Measurements from ENCODE around the gene ERP29. TPM values are rescaled to one million over a fixed set of nuclear protein-coding genes. Genes with fewer than 3 reads are reported as not detected.

Gene ERP29
- 100 to 1,000 TPM in 1 of 12 donors, 10 to 100 TPM in 10, not detected in 1; 61.6 to 105 (median 67.6) TPM for polyA plus RNA-seq (ENCODE audit: insufficient read length in 12 of 12)
- long read RNA-seq, donor 1, transcript ERP29-201 (3 exons, 1,735 nt), result major isoform, 91 of 103 reads
- long read RNA-seq, donor 1, transcript ERP29-202 (2 exons, 1,333 nt), result minor isoform, 11 of 103 reads
- long read RNA-seq, donor 1, partial matches to known transcripts, result 0 of 103 reads
- long read RNA-seq, donor 1, other reads (novel, unspliced or antisense), result 0 of 103 reads
- long read RNA-seq, donor 2, transcript ERP29-201 (3 exons, 1,735 nt), result major isoform, 33 of 49 reads
- long read RNA-seq, donor 2, transcript ERP29-202 (2 exons, 1,333 nt), result minor isoform, 16 of 49 reads
- long read RNA-seq, donor 2, partial matches to known transcripts, result 0 of 49 reads
- long read RNA-seq, donor 2, other reads (novel, unspliced or antisense), result 0 of 49 reads
- long read RNA-seq, donor 3, transcript ERP29-202 (2 exons, 1,333 nt), result minor isoform, 11 of 32 reads
- long read RNA-seq, donor 3, transcript ERP29-201 (3 exons, 1,735 nt), result major isoform, 21 of 32 reads
- long read RNA-seq, donor 3, partial matches to known transcripts, result 0 of 32 reads
- long read RNA-seq, donor 3, other reads (novel, unspliced or antisense), result 0 of 32 reads
- long read RNA-seq, donor 4, transcript ERP29-202 (2 exons, 1,333 nt), result minor isoform, 9 of 23 reads
- long read RNA-seq, donor 4, transcript ERP29-201 (3 exons, 1,735 nt), result major isoform, 13 of 23 reads
- long read RNA-seq, donor 4, partial matches to known transcripts, result 0 of 23 reads
- long read RNA-seq, donor 4, other reads (novel, unspliced or antisense), result 0 of 23 reads
- long read RNA-seq, donor 5, result 0 reads
- long read RNA-seq, donor 6, transcript ERP29-201 (3 exons, 1,735 nt), result major isoform, 16 of 27 reads
- long read RNA-seq, donor 6, transcript ERP29-202 (2 exons, 1,333 nt), result minor isoform, 11 of 27 reads
- long read RNA-seq, donor 6, partial matches to known transcripts, result 0 of 27 reads
- long read RNA-seq, donor 6, other reads (novel, unspliced or antisense), result 0 of 27 reads
- long read RNA-seq, donor 7, transcript ERP29-201 (3 exons, 1,735 nt), result major isoform, 19 of 27 reads
- long read RNA-seq, donor 7, transcript ERP29-202 (2 exons, 1,333 nt), result minor isoform, 8 of 27 reads
- long read RNA-seq, donor 7, partial matches to known transcripts, result 0 of 27 reads
- long read RNA-seq, donor 7, other reads (novel, unspliced or antisense), result 0 of 27 reads
- long read RNA-seq, donor 8, transcript ERP29-201 (3 exons, 1,735 nt), result major isoform, 48 of 64 reads
- long read RNA-seq, donor 8, transcript ERP29-202 (2 exons, 1,333 nt), result minor isoform, 16 of 64 reads
- long read RNA-seq, donor 8, partial matches to known transcripts, result 0 of 64 reads
- long read RNA-seq, donor 8, other reads (novel, unspliced or antisense), result 0 of 64 reads
- long read RNA-seq, donor 9, transcript ERP29-201 (3 exons, 1,735 nt), result major isoform, 34 of 48 reads
- long read RNA-seq, donor 9, transcript ERP29-202 (2 exons, 1,333 nt), result minor isoform, 14 of 48 reads
- long read RNA-seq, donor 9, partial matches to known transcripts, result 0 of 48 reads
- long read RNA-seq, donor 9, other reads (novel, unspliced or antisense), result 0 of 48 reads
- long read RNA-seq, donor 10, transcript ERP29-201 (3 exons, 1,735 nt), result major isoform, 33 of 52 reads
- long read RNA-seq, donor 10, transcript ERP29-202 (2 exons, 1,333 nt), result minor isoform, 14 of 52 reads
- long read RNA-seq, donor 10, partial matches to known transcripts, result 0 of 52 reads
- long read RNA-seq, donor 10, other reads (novel, unspliced or antisense), result 5 of 52 reads
- long read RNA-seq, donor 11, transcript ERP29-201 (3 exons, 1,735 nt), result major isoform, 53 of 67 reads
- long read RNA-seq, donor 11, transcript ERP29-202 (2 exons, 1,333 nt), result minor isoform, 14 of 67 reads
- long read RNA-seq, donor 11, partial matches to known transcripts, result 0 of 67 reads
- long read RNA-seq, donor 11, other reads (novel, unspliced or antisense), result 0 of 67 reads

DNA sequence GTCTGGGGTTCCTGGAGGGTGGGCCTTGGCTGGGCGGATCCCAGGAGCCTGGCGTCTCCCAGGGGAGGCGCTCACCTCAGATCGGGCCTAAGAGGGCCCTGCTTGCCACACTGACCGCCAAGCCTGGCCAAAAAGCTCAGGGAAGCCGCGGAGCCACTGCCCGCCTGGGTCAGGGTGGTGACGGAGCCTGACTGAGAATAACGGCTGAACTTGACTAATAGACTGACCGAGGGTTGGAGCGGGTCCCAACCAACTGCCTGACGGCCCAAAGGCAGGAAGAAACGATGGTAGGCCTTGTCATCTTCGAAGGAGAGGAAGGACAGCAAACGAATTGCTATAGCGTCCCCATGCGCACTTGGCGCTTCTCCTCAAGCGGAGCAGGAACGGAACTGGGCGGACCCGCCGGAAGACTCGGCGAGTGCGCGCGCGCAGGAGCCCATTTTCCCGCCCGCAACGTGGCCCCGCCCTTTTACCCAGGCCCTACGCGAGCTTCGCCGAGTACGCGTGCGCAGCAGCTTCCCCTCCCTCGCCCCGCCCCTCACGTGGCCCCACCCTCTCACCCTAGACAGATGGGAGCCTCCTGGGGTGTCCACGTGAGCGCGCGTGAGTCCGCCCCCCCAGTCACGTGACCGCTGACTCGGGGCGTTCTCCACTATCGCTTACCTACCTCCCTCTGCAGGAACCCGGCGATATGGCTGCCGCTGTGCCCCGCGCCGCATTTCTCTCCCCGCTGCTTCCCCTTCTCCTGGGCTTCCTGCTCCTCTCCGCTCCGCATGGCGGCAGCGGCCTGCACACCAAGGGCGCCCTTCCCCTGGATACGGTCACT lies at the start of gene ERP29, which contains the start of gene TMEM116:
TSS of gene ERP29 (plus strand) at position 652 of the 826 bp plus-strand sequence. CDS start at position 692, 40 bp downstream.
TSS of gene TMEM116 (minus strand) at position 391 of the 826 bp plus-strand sequence. CDS start 7,895 bp downstream, outside the sequence.
- peak; percentile 100 for DNase-seq

DNA sequence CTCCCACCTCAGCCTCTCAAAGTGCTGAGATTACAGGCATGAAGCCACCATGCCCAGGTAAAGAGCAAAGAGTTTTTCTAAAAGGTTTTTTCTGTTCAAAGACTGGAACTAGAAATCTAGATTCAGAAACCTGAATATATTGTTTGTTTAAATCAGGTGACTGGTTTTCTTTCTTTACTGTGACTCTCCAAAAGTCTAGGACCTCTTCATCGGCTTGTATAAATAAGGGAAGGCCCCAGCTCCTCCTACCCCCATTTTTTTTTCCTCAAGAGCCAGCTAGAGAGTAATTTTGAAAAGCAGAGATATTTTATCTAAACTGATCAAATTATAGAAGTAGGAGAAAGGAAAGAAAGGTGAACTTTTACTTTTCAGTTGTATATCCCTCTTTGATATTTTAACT lies 48.3 kb upstream of the ERP29 start:
- DNase-seq, result no peak

DNA sequence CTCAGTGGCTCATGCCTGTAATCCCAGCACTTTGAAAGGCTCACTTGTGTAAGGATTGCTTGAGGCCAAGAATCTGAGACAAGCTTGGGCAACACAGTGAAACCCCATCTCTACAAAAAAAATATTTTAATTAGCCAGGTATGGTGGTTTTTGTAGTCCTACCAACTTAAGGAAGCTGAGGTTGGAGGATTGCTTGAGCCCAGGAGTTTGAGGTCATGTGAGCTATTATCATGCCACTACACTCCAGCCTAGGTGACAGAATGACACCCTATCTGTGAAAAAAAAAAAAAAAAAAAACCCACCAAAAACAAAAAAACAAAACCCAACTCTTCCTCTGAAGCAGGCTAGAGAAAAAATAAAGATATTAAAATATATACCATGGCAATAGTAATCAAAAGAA lies 41.4 kb upstream of the ERP29 start:
- DNase-seq, result no peak

DNA sequence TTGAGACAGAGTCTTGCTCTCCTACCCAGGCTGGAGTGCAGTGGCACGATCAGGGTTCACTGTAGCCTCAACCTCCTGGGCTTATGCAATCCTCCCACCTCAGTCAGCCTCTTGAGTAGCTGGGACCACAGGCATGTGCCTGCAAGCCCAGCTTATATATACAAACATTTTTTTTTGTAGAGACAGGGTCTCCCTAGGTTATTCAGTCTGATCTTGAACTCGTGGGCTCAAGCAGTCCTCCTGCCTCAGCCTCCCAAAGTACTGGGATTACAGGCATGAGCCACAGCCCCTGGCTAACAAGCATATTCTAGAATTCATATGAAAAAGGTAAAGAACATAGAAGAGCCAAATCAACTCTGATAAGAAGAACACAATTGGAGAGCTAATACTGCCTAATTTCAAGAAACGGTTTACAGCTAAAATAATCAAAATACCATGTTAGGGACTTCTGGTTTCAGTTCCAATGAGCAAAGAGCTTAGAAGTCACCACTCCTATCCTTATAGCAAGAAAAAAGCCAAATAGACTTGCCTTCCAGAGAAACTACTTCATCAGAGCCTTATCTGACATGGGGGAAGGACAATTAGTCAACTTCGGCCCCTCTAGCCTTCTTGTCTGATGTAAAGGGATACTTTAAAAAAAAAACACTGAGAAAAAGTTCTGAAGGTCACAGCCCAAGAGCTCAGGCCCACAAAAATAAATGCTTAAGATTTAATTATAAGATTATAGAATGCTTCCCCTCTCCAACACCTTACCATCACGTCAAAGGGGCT lies 37.9 kb upstream of the ERP29 start:
- no peak for DNase-seq

DNA sequence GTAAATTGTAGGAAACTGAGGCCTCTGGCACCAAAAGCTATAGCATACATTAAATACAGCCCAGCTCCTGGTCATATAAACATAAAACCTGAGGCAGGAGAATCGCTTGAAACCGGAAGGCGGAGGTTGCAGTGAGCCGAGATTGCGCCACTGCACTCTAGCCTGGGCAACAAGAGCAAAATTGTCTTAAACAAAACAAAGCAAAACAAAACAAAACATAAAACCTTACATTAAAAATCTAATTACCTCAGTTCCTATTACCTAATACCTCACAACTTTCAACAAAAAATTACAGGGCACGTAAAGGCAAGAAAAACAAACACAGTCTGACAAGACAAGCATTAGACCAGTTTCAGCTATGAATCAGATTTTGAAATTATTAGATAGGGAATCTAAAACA lies 36.9 kb upstream of the ERP29 start:
- no peak for DNase-seq

DNA sequence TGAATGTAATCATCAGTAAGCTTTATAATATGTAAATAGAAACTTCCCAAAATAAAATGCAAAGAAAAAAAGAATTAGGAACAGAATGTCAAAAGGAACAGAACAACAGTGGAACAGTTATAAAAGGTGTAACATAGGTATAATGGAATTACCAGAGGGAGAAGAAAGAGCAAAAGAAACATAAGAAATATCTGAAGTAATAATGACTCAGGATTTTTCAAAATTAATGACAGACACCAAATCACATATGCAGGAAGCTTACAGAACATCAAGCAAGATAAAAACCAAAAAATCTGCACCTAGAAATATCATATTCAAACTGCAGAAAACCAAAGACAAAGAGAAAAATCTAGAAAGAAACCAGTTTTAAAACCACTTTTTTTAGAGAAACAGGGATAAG lies 36.4 kb upstream of the ERP29 start:
- DNase-seq, result no peak

DNA sequence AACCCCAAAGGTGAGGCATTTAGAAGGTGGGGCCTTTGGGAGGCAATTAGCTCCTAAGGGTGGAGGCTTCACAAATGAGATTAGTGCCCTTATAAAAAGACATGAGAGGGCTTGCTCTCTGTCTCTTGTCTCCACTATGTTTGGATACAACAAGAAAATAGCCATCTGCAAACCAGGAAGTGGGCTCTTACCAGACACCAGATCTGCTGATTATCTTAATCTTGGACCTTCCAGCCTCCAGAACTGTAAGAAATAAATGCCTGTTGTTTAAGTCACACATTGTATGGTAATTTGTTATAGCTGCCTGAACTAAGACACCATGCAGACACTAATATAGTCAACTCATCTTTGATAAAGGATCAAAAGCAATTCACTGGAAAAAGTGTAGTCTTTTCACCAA lies 34.7 kb upstream of the ERP29 start:
- DNase-seq, result no peak

DNA sequence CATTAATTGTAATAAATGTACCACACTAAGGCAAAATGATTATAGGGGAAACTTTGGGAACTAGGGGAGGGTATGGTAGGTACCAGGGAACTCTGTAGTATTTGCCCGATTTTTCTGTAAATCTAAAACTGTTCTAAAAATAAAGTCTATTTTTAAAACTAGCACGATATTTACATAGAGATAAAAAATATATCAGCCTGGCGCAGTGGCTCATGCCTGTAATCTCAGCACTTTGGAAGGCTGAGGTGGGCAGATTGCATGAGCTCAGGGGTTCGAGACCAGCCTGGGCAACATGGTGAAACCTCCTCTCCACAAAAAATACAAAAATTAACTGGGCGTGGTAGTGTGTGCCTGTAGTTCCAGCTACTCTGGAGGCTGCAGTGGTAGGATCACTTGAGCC lies 32.6 kb upstream of the ERP29 start:
- DNase-seq, result no peak

DNA sequence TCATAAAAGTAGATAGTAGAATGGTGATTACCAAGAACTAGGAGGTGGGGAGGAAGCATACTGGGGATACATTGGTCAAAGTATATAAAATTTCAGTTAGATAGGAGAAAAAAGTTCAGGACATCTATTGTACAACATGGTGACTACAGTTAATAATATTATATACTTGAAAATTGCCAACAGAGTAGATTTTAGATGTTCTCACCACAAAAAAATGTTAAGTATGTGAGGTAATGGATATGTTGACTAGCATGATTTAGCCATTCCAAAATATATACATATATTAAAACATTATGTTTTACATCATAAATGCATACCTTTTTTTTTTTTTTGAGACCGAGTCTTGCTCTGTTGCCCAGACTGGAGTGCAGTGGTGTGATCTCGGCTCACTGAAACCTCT lies 31.2 kb upstream of the ERP29 start:
- no peak for DNase-seq

DNA sequence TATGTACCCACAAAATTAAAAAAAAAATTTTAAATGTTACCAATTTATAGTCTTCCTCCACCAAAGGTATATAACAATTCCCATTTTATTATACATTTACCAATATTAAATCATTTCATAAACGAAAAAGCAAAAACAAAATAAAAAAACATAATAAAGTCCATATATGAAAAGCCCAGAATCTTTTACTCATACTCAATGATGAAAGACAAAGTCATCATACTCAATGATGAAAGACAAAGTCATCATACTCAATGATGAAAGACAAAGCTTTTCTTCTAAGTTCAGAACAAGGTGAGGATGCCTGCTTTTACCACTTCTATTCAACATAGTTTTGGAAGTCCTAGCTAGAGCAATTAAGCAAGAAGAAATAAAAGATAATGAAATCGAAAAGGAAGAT lies 28.4 kb upstream of the ERP29 start:
- no peak for DNase-seq

DNA sequence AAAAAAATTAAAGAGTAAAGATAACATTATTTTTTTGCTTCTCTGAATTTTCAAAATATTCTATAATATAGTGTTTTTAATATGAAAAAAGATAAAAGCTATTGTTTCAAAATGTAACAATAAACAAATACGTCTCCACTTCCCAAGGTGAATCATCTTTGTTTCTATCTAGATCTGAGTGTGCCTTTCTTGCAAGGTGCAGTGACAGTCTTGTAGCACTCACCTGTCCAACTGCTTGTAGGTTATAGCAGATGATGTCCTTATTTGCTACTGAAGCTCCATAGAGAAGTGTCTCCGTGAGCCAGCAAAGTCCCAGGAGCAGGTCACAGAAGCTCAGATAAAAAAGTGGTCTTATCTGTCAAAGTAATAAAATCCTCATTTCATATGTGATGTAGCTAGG lies 21.7 kb upstream of the ERP29 start:
- DNase-seq, result no peak

DNA sequence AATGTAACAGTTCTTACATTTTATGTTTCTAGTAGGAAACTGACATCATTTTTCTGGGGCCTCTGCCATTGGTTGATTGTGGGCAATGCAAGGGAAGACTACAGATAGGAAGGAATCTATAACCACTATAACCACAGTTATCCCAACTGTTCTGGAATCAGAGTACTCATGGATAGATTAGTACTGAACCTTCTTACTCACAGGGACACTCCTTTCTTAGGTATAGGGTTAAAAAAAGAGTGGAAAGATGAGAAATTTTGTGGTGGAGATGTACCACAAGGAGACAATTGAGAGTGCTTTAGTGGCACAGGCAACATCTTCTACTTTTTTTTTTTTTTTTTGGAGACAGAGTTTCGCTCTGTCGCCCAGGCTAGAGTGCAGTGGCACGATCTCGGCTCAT lies 21.3 kb upstream of the ERP29 start:
- no peak for DNase-seq

DNA sequence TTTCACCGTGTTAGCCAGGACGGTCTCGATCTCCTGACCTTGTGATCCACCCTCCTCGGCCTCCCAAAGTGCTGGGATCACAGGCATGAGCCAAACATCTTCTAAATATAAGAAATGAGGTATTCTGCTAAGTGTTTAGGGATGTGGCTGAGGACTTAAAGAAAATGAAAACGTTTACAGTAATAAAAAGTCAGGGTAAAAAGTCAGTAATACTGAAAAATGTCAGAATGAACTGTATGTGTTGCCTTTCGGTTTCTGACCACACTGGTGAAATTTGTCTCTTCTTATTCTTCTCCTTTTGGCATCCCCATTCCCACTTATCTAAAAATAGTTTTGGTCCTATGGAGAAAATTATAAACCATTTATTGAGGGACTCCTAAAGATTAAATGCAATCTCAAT lies 20.8 kb upstream of the ERP29 start:
- DNase-seq, result no peak

DNA sequence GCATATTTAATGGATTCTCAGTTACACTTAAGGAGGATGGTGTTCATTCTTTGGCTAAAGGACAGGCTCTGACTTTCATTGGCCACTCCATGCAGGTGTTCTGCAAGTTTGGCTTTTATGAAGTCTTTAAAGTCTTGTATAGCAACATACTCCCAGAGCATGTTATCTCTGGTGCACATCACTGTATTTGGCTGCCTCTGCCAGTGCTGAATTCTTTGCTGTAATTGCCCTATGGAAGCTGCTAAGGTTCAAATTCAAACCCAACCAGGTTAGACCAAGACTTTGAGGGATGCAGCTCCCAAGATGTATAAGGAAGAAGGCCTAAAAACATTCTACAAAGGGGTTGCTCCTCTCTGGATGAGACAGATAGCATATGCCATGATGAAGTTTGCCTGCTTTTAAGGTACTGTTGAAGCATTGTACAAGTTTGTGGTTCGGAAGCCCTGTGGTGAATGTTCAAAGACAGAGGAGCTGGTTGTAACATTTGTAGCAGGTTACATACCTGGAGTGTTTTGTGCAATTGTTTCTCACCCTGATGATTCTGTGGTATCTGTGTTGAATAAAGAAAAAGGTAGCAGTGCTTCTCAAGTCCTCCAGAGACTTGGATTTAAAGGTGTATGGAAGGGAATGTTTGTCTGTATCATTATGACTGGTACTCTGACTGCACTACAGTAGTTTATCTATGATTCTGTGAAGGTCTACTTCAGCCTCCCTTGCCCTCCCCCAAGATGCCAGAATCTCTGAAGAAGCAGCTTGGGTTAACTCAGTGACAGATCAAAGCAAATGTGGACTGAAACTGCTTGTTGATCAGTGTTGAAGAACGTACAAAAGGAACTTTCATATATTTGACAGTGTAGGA lies 19.7 kb upstream of the ERP29 start:
- no peak for DNase-seq

DNA sequence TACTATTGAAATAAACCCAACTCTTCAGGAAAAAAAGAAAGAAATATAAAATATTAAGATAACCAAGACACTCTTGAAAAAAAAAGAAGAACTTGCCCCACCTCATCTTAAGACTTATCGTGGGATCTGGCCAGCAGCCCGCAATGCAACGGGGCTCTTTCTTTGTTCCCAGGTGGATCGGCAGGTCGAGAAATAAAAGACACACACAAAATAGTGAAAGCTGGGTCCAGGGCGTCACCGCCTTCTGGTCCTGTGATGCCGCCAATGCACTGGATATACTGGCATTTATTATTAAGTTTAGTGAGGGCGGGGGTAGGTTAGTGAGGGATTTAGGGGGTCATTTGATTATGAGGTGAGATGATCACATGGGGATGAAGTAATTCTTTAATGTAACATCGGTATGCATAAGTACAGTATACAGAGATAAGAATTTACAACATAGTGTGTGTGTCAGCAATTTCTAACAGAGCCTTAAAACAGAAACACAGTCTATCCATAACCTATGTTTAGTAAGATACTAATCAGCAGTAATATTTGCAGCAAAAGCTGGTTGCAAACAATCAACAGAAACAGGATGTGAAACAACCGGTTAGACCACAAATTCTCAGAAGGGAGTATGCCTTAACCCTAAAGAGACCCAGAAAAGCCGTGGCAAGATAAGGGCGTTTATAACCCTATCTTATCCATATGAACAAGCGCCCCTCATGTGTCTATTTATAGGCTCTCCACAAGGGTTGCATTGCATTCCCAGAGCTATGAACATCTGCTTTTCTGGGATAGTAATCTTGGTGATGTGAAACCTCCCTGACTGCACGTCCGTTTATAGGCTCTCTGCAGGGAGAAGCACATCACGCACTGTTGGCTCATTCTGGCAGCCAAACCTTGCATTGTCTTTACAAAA lies 18.8 kb upstream of the ERP29 start:
- DNase-seq, result peak; percentile 14

DNA sequence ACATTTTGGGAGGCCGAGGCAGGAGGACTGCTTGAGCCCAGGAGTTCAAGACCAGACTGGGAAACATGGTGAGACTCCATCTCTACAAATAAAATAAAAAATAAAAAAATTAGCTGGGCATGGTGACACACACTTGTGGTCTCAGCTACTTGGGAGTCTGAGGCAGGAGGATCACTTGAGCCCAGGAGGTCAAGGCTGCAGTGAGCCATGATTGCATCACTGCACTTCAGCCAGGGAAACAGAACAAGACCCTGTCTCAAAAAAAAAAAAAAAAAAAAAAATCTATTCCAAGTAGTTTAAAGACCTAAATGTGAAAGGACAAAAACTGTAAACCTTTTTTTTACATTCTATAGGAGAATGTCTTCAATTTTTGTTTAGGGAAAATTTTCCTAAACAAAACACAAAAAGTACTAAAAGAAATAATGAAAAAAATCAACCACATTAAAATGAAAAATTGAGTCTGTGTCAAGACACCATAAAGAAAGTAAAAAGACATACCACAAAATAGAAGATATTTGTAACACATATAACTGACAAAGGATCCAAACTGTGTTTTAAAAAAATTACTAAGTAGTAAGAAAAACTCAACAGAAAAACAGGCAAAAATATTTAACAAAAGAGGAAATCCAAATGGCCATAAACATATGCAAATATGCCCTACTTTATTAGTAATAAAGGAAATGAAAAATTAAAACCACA lies 17.3 kb upstream of the ERP29 start:
- no peak for DNase-seq

Measured in muscle of arm (tissue), 14 donors.